ENCODE data around the gene ITPRID1. TPM values are rescaled to one million over a fixed set of nuclear protein-coding genes. Genes with fewer than 3 reads are reported as not detected.

ITPRID1 gene
- total RNA-seq, 1 donor from 2014 or later = not detected

DNA sequence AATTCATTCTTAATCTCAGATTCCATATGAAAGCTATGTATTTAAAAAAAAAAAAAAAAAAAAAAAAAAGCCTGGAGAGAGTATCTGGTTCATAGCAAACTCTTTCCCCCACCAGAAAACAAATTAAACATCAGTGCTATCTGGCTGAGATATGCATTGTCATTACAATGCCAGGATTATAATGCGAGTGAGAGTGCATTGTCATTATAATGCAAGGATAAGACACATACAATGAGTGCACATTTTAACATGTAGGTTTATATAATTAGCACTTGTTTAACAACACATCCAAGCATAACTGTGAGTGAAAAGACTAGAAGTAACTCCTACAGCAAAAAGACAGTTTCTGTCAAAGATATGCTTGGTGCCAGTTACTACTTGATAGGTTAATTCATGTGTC, 48.1 kb downstream of the ITPRID1 start:
- Mint-ChIP-seq H3K27me3 (ENCODE audit: low read depth) (peaks cover 26% of the 10 kb centered on the region), H3K36me3 (ENCODE audit: low read depth) (no peaks in the 10 kb centered on the region), H3K9me3 (no peaks in the 10 kb centered on the region), H3K4me3 (no peak overlapping the region), H3K27ac (ENCODE audit: unreplicated experiment) (no peak overlapping the region), H3K4me1 (no peaks in the 10 kb centered on the region)
- no peak for DNase-seq (ENCODE audit: low read depth, low spot score)
- TF ChIP-seq, protein P1, sequence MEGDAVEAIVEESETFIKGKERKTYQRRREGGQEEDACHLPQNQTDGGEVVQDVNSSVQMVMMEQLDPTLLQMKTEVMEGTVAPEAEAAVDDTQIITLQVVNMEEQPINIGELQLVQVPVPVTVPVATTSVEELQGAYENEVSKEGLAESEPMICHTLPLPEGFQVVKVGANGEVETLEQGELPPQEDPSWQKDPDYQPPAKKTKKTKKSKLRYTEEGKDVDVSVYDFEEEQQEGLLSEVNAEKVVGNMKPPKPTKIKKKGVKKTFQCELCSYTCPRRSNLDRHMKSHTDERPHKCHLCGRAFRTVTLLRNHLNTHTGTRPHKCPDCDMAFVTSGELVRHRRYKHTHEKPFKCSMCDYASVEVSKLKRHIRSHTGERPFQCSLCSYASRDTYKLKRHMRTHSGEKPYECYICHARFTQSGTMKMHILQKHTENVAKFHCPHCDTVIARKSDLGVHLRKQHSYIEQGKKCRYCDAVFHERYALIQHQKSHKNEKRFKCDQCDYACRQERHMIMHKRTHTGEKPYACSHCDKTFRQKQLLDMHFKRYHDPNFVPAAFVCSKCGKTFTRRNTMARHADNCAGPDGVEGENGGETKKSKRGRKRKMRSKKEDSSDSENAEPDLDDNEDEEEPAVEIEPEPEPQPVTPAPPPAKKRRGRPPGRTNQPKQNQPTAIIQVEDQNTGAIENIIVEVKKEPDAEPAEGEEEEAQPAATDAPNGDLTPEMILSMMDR (conservative IDR thresholded peaks at IDR 0.05) = no peak

DNA sequence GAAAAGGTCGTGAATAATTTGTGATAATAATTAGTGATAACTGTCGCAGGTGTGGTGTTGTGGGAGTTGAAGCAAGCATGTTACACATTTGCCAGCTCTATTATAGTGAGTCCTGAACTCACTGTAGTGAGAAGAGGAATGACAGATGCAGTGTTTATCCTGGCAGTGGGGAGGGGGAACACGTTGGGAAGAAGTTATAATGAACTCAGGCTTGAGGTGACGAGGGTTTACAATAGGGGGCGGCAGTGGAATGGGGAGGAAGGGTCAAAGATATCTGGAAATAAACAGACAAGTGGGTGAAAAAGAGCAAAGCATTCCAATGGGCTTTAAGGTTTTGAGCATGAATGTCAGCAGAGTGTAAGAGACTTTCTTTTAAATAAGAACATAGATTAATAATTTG, 49.6 kb downstream of the ITPRID1 start:
- Mint-ChIP-seq H3K36me3 (ENCODE audit: low read depth) (no peaks in the 10 kb centered on the region), H3K9me3 (no peaks in the 10 kb centered on the region), H3K27ac (ENCODE audit: unreplicated experiment) (no peak overlapping the region), H3K4me1 (no peaks in the 10 kb centered on the region), H3K27me3 (ENCODE audit: low read depth) (peaks cover 26% of the 10 kb centered on the region), H3K4me3 (no peak overlapping the region)
- DNase-seq (ENCODE audit: low read depth, low spot score) = no peak
- TF ChIP-seq, protein P1 (conservative IDR thresholded peaks at IDR 0.05) = no peak

DNA sequence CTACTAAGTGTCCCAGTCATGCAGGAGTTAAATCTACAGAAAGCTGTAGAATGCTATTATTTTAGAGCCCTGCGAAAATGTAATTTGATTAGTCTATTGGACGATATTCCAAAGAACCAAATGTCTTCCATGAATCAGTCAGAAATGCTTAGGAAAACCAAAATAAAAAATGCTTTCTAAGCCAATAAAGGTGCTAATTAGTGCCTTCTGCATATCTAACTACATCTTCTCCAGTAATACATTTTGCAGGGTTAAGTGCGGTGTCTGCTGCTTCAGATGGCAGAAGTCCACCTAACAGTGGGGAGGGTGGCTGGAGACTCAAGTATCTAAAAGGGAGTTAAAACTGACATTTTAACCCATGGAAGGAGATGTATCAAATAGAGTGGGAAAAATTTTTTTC, 50.1 kb downstream of the ITPRID1 start:
- H3K36me3 Mint-ChIP-seq (ENCODE audit: low read depth) = no peaks in the 10 kb centered on the region
- H3K9me3 Mint-ChIP-seq = no peaks in the 10 kb centered on the region
- no peak overlapping the region for H3K27ac Mint-ChIP-seq (ENCODE audit: unreplicated experiment)
- DNase-seq (ENCODE audit: low read depth, low spot score) = no peak
- H3K4me3 Mint-ChIP-seq = no peak overlapping the region
- peaks cover 26% of the 10 kb centered on the region for H3K27me3 Mint-ChIP-seq (ENCODE audit: low read depth)
- TF ChIP-seq, protein P1 (conservative IDR thresholded peaks at IDR 0.05) = no peak
- H3K4me1 Mint-ChIP-seq = no peaks in the 10 kb centered on the region

DNA sequence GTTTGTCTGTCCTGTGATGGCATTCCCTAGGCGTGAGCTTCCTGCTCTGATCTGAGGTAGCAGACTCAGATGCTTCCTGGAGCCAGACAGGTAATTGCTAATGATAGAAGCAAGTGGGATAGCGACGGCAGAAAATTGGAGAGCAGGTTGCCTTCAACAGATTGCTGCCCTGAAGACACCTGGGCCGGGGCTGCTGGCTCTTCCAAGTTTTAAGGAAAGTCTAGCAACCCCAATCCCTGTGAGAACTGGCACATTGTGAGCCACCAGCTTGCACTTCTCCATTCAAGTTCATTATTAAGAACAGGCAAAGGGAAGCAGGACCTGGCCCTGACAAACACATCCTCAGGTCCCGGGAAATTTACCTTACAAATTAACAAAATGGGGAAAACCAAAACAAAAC, 50.8 kb downstream of the ITPRID1 start:
- no peaks in the 10 kb centered on the region for H3K4me1 Mint-ChIP-seq
- H3K36me3 Mint-ChIP-seq (ENCODE audit: low read depth) = no peaks in the 10 kb centered on the region
- peaks cover 29% of the 10 kb centered on the region for H3K27me3 Mint-ChIP-seq (ENCODE audit: low read depth)
- TF ChIP-seq, protein P1 (conservative IDR thresholded peaks at IDR 0.05) = no peak
- H3K4me3 Mint-ChIP-seq = no peak overlapping the region
- DNase-seq (ENCODE audit: low read depth, low spot score) = no peak
- H3K9me3 Mint-ChIP-seq = no peaks in the 10 kb centered on the region
- no peak overlapping the region for H3K27ac Mint-ChIP-seq (ENCODE audit: unreplicated experiment)

DNA sequence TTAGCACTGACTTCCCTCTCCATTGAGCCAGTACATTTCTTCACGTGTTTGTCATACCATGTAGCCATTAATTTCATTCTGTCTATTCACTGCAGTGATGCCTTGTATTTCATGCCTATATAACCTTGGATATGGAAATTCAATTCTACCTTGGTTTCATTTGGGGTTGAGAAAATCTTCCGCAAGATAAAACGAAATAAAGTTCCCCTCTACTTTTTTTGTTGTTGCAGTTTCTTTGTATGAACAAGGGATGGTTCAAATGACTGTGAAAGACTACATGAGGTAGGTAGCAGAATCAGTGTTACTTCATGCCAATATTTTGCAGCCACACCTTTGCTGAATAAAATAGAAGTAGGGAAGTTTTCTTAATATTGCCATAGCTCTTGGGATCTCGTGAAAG, 55.6 kb downstream of the ITPRID1 start:
- TF ChIP-seq, protein P1 (conservative IDR thresholded peaks at IDR 0.05) = no peak
- H3K27me3 Mint-ChIP-seq (ENCODE audit: low read depth) = peaks cover 5% of the 10 kb centered on the region
- H3K9me3 Mint-ChIP-seq = no peaks in the 10 kb centered on the region
- H3K4me3 Mint-ChIP-seq = no peak overlapping the region
- no peaks in the 10 kb centered on the region for H3K4me1 Mint-ChIP-seq
- no peak for DNase-seq (ENCODE audit: low read depth, low spot score)
- no peak overlapping the region for H3K27ac Mint-ChIP-seq (ENCODE audit: unreplicated experiment)
- H3K36me3 Mint-ChIP-seq (ENCODE audit: low read depth) = no peaks in the 10 kb centered on the region

DNA sequence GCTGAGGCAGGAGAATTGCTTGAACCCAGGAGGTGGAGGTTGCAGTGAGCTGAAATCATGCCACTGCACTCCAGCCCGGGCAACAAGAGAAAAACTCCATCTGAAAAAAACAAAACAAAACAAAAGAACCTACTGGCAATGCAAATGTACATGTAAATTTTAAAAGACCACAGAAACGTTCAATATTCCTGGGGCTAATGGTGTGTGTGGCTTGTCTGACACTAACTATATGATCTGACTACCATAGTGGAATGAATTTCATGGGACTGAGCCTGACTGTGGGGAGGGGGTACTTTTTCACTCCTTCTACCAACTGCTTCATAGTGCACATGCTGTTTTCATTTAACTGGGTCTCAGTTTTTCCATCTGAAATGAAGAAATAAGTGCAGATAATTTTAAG, 69.6 kb downstream of the ITPRID1 start:
- peaks cover 2% of the 10 kb centered on the region for H3K9me3 Mint-ChIP-seq
- H3K4me3 Mint-ChIP-seq = no peak overlapping the region
- no peaks in the 10 kb centered on the region for H3K4me1 Mint-ChIP-seq
- no peaks in the 10 kb centered on the region for H3K27me3 Mint-ChIP-seq (ENCODE audit: low read depth)
- DNase-seq (ENCODE audit: low read depth, low spot score) = no peak
- TF ChIP-seq, protein P1 (conservative IDR thresholded peaks at IDR 0.05) = no peak
- no peak overlapping the region for H3K27ac Mint-ChIP-seq (ENCODE audit: unreplicated experiment)
- H3K36me3 Mint-ChIP-seq (ENCODE audit: low read depth) = peaks cover 2% of the 10 kb centered on the region

Measured in neural crest cell (in vitro differentiated cells).